ENCODE measurements around the gene DENND6B.

The DENND6B gene

GRCh38 chr22:50272044-50272802, 54.6 kb downstream of the DENND6B start:
- DNase-seq (ENCODE audit: low read depth in 2 of 2, low spot score in 1 of 2) = no peak

GRCh38 chr22:50271519-50271970, 55.3 kb downstream of the DENND6B start:
- peak in 1 of 2 donors; percentile 28 for DNase-seq (ENCODE audit: low read depth in 2 of 2, low spot score in 1 of 2)

GRCh38 chr22:50270666-50271394, 56.0 kb downstream of the DENND6B start:
- DNase-seq (ENCODE audit: low read depth in 2 of 2, low spot score in 1 of 2) = peak in 1 of 2 donors; percentile 46

GRCh38 chr22:50269970-50270665, 56.7 kb downstream of the DENND6B start, which contains the start of gene MAPK11:
MAPK11 (minus strand) TSS chr22:50270380; CDS start chr22:50270292, 88 bp downstream.
- DNase-seq (ENCODE audit: low read depth in 2 of 2, low spot score in 1 of 2) = peak in 1 of 2 donors; percentile 47

- no peak for DNase-seq (ENCODE audit: low read depth in 2 of 2, low spot score in 1 of 2)
These were observed 57.2 kb downstream of the DENND6B start for GRCh38 chr22:50269573-50269969.

- no peak for DNase-seq (ENCODE audit: low read depth in 2 of 2, low spot score in 1 of 2)
These were observed 58.1 kb downstream of the DENND6B start for GRCh38 chr22:50268655-50269113.

- no peak for DNase-seq (ENCODE audit: low read depth in 2 of 2, low spot score in 1 of 2)
These were observed 59.0 kb downstream of the DENND6B start for GRCh38 chr22:50267591-50268390.

GRCh38 chr22:50266994-50267393, 59.8 kb downstream of the DENND6B start:
- no peak for DNase-seq (ENCODE audit: low read depth in 2 of 2, low spot score in 1 of 2)

- DNase-seq (ENCODE audit: low read depth in 2 of 2, low spot score in 1 of 2) = no peak
These were observed 61.7 kb downstream of the DENND6B start for GRCh38 chr22:50264946-50265669.

- no peak for DNase-seq (ENCODE audit: low read depth in 2 of 2, low spot score in 1 of 2)
These were observed 62.6 kb downstream of the DENND6B start for GRCh38 chr22:50264104-50264745.

- no peak for DNase-seq (ENCODE audit: low read depth in 2 of 2, low spot score in 1 of 2)
These were observed 63.7 kb downstream of the DENND6B start for GRCh38 chr22:50262973-50263617.

GRCh38 chr22:50262460-50262911, 64.3 kb downstream of the DENND6B start:
- no peak for DNase-seq (ENCODE audit: low read depth in 2 of 2, low spot score in 1 of 2)

GRCh38 chr22:50261615-50262459, 65.0 kb downstream of the DENND6B start, which contains the start of gene MAPK12:
MAPK12 (minus strand) TSS chr22:50261683; CDS start chr22:50261509, 174 bp downstream.
- DNase-seq (ENCODE audit: low read depth in 2 of 2, low spot score in 1 of 2) = no peak

- no peak for DNase-seq (ENCODE audit: low read depth in 2 of 2, low spot score in 1 of 2)
These were observed 65.8 kb downstream of the DENND6B start for GRCh38 chr22:50260801-50261614.

- DNase-seq (ENCODE audit: low read depth in 2 of 2, low spot score in 1 of 2) = no peak
These were observed 66.4 kb downstream of the DENND6B start for GRCh38 chr22:50260434-50260800.

- DNase-seq (ENCODE audit: low read depth in 2 of 2, low spot score in 1 of 2) = no peak
These were observed 67.5 kb downstream of the DENND6B start for GRCh38 chr22:50259302-50259701.
